H9 (cell line): ENCODE measurements around the gene PCDHGA6. TPM values are rescaled to one million over a fixed set of nuclear protein-coding genes. Genes with fewer than 3 reads are reported as not detected.

Experiments
- DNase-seq: peaks from one replicate; pipeline ENCODE4 v3.0.0-alpha.2; 2017
- H2AFZ ChIP-seq: one replicate; pipeline ENCODE4 v1.6.1; 2013; ENCODE audit warnings: mild to moderate bottlenecking, low read length, control low read depth, moderate library complexity
- H2AK5ac ChIP-seq: 2 replicates; pipeline ENCODE4 v1.6.1; 2013; ENCODE audit warnings: low read length, control low read depth, mixed read lengths; ENCODE audit not compliant: insufficient read length
- H2BK120ac ChIP-seq: one replicate; pipeline ENCODE4 v1.6.1; 2013; ENCODE audit warnings: low read depth, mild to moderate bottlenecking, low read length, control low read depth, inconsistent platforms; ENCODE audit not compliant: poor library complexity, severe bottlenecking
- H2BK12ac ChIP-seq: 2 replicates; pipeline ENCODE4 v1.6.1; 2013; ENCODE audit warnings: low read length, control low read depth, mixed read lengths, low read depth; ENCODE audit not compliant: insufficient read length
- H2BK15ac ChIP-seq: 2 replicates; pipeline ENCODE4 v1.6.1; 2013; ENCODE audit warnings: low read depth, low read length, control low read depth
- H2BK20ac ChIP-seq: one replicate; pipeline ENCODE4 v1.6.1; 2013; ENCODE audit warnings: low read depth, mild to moderate bottlenecking, low read length, control low read depth, inconsistent platforms; ENCODE audit not compliant: poor library complexity, severe bottlenecking
- H2BK5ac ChIP-seq: 2 replicates; pipeline ENCODE4 v1.6.1; 2013; ENCODE audit warnings: low read length, control low read depth, mixed read lengths; ENCODE audit not compliant: insufficient read length
- H3K14ac ChIP-seq: 2 replicates; pipeline ENCODE4 v1.6.1; 2013; ENCODE audit warnings: low read length, control low read depth; ENCODE audit not compliant: insufficient read depth
- H3K18ac ChIP-seq: 2 replicates; pipeline ENCODE4 v1.6.1; 2013; ENCODE audit warnings: low read depth, mild to moderate bottlenecking, mixed read lengths, low read length, control low read depth; ENCODE audit not compliant: insufficient read length
- H3K23ac ChIP-seq: 2 replicates; pipeline ENCODE4 v1.6.1; 2013; ENCODE audit warnings: low read length, control low read depth, mixed read lengths, low read depth; ENCODE audit not compliant: insufficient read length
- H3K23me2 ChIP-seq: 2 replicates; pipeline ENCODE4 v1.6.1; 2013; ENCODE audit warnings: low read depth, mild to moderate bottlenecking, mixed read lengths, low read length, control low read depth; ENCODE audit not compliant: insufficient read length, poor library complexity, severe bottlenecking
- H3K27ac ChIP-seq: 2 replicates; pipeline ENCODE4 v1.5.1; 2013; ENCODE audit warnings: low read length, control low read depth, mixed read lengths, low read depth; ENCODE audit not compliant: insufficient read length
- H3K27me3 ChIP-seq: 2 replicates; pipeline ENCODE4 v1.6.1; 2013; ENCODE audit warnings: low read length, control low read depth, inconsistent platforms; ENCODE audit not compliant: insufficient read depth
- H3K4ac ChIP-seq: 2 replicates; pipeline ENCODE4 v1.6.1; 2013; ENCODE audit warnings: low read depth, mild to moderate bottlenecking, control low read depth, inconsistent platforms, low read length, moderate library complexity
- H3K4me1 ChIP-seq: 2 replicates; pipeline ENCODE4 v1.6.1; 2013; ENCODE audit warnings: low read length, control low read depth, inconsistent platforms; ENCODE audit not compliant: insufficient read depth
- H3K4me2 ChIP-seq: 2 replicates; pipeline ENCODE4 v1.6.1; 2013; ENCODE audit warnings: low read length, control low read depth, mixed read lengths; ENCODE audit not compliant: insufficient read length, insufficient read depth
- H3K56ac ChIP-seq: 2 replicates; pipeline ENCODE4 v1.6.1; 2013; ENCODE audit warnings: low read depth, mild to moderate bottlenecking, mixed read lengths, low read length, control low read depth; ENCODE audit not compliant: insufficient read length
- H3K79me1 ChIP-seq: 2 replicates; pipeline ENCODE4 v1.6.1; 2013; ENCODE audit warnings: low read depth, mild to moderate bottlenecking, moderate library complexity, low read length, control low read depth, inconsistent platforms; ENCODE audit not compliant: insufficient read depth, poor library complexity, severe bottlenecking
- H3K79me2 ChIP-seq: 2 replicates; pipeline ENCODE4 v1.6.1; 2013; ENCODE audit warnings: low read length, control low read depth, inconsistent platforms; ENCODE audit not compliant: insufficient read depth
- H3K9ac ChIP-seq: 2 replicates; pipeline ENCODE4 v1.6.1; 2013; ENCODE audit warnings: low read length, control low read depth, mixed read lengths; ENCODE audit not compliant: insufficient read length; ENCODE audit errors: extremely low read depth
- H3K9me3 ChIP-seq: one replicate; pipeline ENCODE4 v1.6.1; 2013; ENCODE audit warnings: low read depth, low read length, inconsistent platforms; ENCODE audit not compliant: control insufficient read depth
- H3T11ph ChIP-seq: one replicate; pipeline ENCODE4 v1.6.1; 2013; ENCODE audit warnings: mild to moderate bottlenecking, low read length, control low read depth, inconsistent platforms
- H4K20me1 ChIP-seq: one replicate; pipeline ENCODE4 v1.6.1; 2013; ENCODE audit not compliant: control insufficient read depth, insufficient read length, insufficient read depth
- H4K5ac ChIP-seq: 2 replicates; pipeline ENCODE4 v1.6.1; 2013; ENCODE audit warnings: low read depth, mild to moderate bottlenecking, mixed read lengths, low read length, control low read depth; ENCODE audit not compliant: insufficient read length
- H4K8ac ChIP-seq: replicated peaks from 2 replicates; pipeline ENCODE4 v1.6.1; 2013; ENCODE audit warnings: low read length, control low read depth, mixed read lengths, low read depth; ENCODE audit not compliant: insufficient read length
- H4K91ac ChIP-seq: 2 replicates; pipeline ENCODE4 v1.6.1; 2013; ENCODE audit warnings: low read depth, mild to moderate bottlenecking, moderate library complexity, mixed read lengths, low read length, control low read depth; ENCODE audit not compliant: insufficient read length
- H3K27ac Mint-ChIP-seq, 3 experiments: 2 replicates in 2 of 3; 3 replicates in 1 of 3; pipeline ENCODE4 v1.8.0; 2020 to 2021; ENCODE audit warnings: mixed read lengths in 3 of 3, mild to moderate bottlenecking in 1 of 3, moderate library complexity in 1 of 3
- H3K27me3 Mint-ChIP-seq: 2 replicates; pipeline ENCODE4 v1.8.0; 2021; ENCODE audit warnings: low read depth, mild to moderate bottlenecking, moderate library complexity, mixed read lengths
- H3K36me3 Mint-ChIP-seq, 3 experiments: 2 replicates in 2 of 3; 3 replicates in 1 of 3; pipeline ENCODE4 v1.8.0; 2020 to 2021; ENCODE audit warnings: low read depth in 3 of 3, mixed read lengths in 3 of 3; ENCODE audit not compliant: insufficient read depth in 1 of 3
- H3K4me1 Mint-ChIP-seq, 2 experiments: 2 replicates each; pipeline ENCODE4 v1.8.0; 2020; ENCODE audit warnings: mixed read lengths in 2 of 2
- H3K4me3 Mint-ChIP-seq, 2 experiments: 2 replicates in 1 of 2; 3 replicates in 1 of 2; pipeline ENCODE4 v1.8.0; 2020 to 2021; ENCODE audit warnings: mild to moderate bottlenecking in 2 of 2, mixed read lengths in 2 of 2, moderate library complexity in 1 of 2
- H3K9me3 Mint-ChIP-seq, 2 experiments: 2 replicates in 1 of 2; 3 replicates in 1 of 2; pipeline ENCODE4 v1.8.0; 2020; ENCODE audit warnings: mild to moderate bottlenecking in 2 of 2, mixed read lengths in 2 of 2, moderate library complexity in 1 of 2
- WGBS: extraction: QIAGEN DNeasy Blood & Tissue Kit; methylation state at CpG from one replicate; pipeline ENCODE4 v1.1.7; 2013; ENCODE audit warnings: missing lambda C conversion rate, low lambda C conversion rate, mixed read lengths; ENCODE audit not compliant: insufficient read length; ENCODE audit errors: extremely low coverage; 5-methylcytosine and 5-hydroxymethylcytosine counted together
- total RNA-seq: library from RNA; stranded (reverse); gene quantifications from 2 replicates; pipeline ENCODE4 v1.2.1, GENCODE V29; 2021
- TF ChIP-seq, protein P1 (sequence below): fragments of 200-600 bp; sonication (generic); conservative IDR thresholded peaks from 3 replicates; pipeline ENCODE4 v1.8.0; 2021; ENCODE audit warnings: antibody characterized with exemption, mild to moderate bottlenecking

Gene PCDHGA6
- total RNA-seq, 1 experiment from 2014 or later = 1.7 TPM

DNA sequence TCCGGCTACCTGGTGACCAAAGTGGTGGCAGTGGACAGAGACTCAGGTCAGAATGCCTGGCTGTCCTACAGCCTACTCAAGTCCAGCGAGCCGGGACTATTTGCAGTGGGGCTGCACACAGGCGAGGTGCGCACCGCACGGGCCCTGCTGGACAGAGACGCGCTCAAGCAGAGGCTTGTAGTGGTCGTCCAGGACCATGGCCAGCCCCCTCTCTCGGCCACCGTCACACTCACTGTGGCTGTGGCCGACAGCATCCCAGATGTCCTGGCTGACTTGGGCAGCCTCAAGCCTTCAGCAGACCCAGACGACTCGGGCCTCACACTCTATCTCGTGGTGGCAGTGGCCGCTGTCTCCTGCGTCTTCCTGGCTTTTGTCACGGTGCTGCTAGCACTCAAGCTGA, 16.7 kb upstream of the PCDHGA6 start:
- Histone ChIP-seq H2AFZ (no peak overlapping the region), H3K79me1 (no peaks in the 10 kb centered on the region), H3K27ac (no peak overlapping the region), H3K14ac (no peak overlapping the region), H2BK5ac (no peak overlapping the region), H2BK20ac (no peak overlapping the region), H3K4me2 (no peak overlapping the region), H3K4ac (no peak overlapping the region), H4K5ac (no peak overlapping the region), H2BK15ac (no peak overlapping the region), H3K56ac (no peak overlapping the region), H3K27me3 (no peaks in the 10 kb centered on the region), H3K23me2 (no peaks in the 10 kb centered on the region), H2BK12ac (no peak overlapping the region), H3K9me3 (peaks cover 29% of the 10 kb centered on the region), H3K23ac (no peak overlapping the region), H3K4me1 (no peaks in the 10 kb centered on the region), H2AK5ac (no peak overlapping the region), H3T11ph (no peak overlapping the region), H3K79me2 (no peaks in the 10 kb centered on the region), H3K18ac (no peak overlapping the region), H2BK120ac (no peak overlapping the region), H4K20me1 (no peaks in the 10 kb centered on the region), H4K8ac (no peak overlapping the region), H4K91ac (no peak overlapping the region), H3K9ac (no peak overlapping the region)
- Mint-ChIP-seq H3K36me3 (peaks cover 29 to 68% (median 50%) of the 10 kb centered on the region in 3 experiments), H3K9me3 (peaks cover 61 to 64% of the 10 kb centered on the region in 2 experiments), H3K4me3 (no peak overlapping the region), H3K27me3 (peaks cover 3% of the 10 kb centered on the region), H3K27ac (no peak overlapping the region), H3K4me1 (peaks cover 2 to 3% of the 10 kb centered on the region in 2 experiments; a peak in 2 of 4 replicates)
- WGBS = no CpG with 5 or more reads among the region's 19 CpGs
- DNase-seq = no peak
- TF ChIP-seq, protein P1, sequence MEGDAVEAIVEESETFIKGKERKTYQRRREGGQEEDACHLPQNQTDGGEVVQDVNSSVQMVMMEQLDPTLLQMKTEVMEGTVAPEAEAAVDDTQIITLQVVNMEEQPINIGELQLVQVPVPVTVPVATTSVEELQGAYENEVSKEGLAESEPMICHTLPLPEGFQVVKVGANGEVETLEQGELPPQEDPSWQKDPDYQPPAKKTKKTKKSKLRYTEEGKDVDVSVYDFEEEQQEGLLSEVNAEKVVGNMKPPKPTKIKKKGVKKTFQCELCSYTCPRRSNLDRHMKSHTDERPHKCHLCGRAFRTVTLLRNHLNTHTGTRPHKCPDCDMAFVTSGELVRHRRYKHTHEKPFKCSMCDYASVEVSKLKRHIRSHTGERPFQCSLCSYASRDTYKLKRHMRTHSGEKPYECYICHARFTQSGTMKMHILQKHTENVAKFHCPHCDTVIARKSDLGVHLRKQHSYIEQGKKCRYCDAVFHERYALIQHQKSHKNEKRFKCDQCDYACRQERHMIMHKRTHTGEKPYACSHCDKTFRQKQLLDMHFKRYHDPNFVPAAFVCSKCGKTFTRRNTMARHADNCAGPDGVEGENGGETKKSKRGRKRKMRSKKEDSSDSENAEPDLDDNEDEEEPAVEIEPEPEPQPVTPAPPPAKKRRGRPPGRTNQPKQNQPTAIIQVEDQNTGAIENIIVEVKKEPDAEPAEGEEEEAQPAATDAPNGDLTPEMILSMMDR = no peak
